Gastroesophageal sphincter (tissue), 4 donors: ENCODE data around the gene CYP46A1. TPM values are rescaled to one million over a fixed set of nuclear protein-coding genes. Genes with fewer than 3 reads are reported as not detected.
A peak's percentile ranks its signal among the peaks of the same experiment; 100 is the strongest.
"Not testable (repeated sequence)": the region's sequence is repeated elsewhere in the genome, so short reads cannot be mapped to it uniquely, and the experiment has no call there.

Experiments
- ATAC-seq: fragments of 150-250 bp; one replicate; pipeline ENCODE4 v1.9.1; 2016; ENCODE audit warnings: mild to moderate bottlenecking, moderate library complexity
- H3K27ac ChIP-seq, 4 donors: fragments of 200-600 bp; sonication (generic) in 3 of 4; 1 replicate in 3 of 4; 2 replicates in 1 of 4; pipeline ENCODE4 v1.5.1; 2016 to 2019
- H3K27me3 ChIP-seq: fragments of 200-600 bp; sonication (generic); one replicate; pipeline ENCODE4 v1.5.1; 2019
- H3K36me3 ChIP-seq, 2 donors: fragments of 200-600 bp; sonication (generic); one replicate each; pipeline ENCODE4 v1.5.1; 2019; ENCODE audit warnings: control low read depth in 1 of 2
- H3K4me1 ChIP-seq, 3 donors: fragments of 200-600 bp; sonication (generic); 1 replicate in 2 of 3; 2 replicates in 1 of 3; pipeline ENCODE4 v1.5.1; 2016 to 2019; ENCODE audit warnings: control low read depth in 2 of 3
- H3K4me3 ChIP-seq, 2 donors: fragments of 200-600 bp; sonication (generic); one replicate each; pipeline ENCODE4 v1.5.1; 2019; ENCODE audit warnings: mild to moderate bottlenecking in 1 of 2, moderate library complexity in 1 of 2
- H3K9me3 ChIP-seq, 3 donors: fragments of 200-600 bp; sonication (generic); one replicate each; pipeline ENCODE4 v1.5.1; 2017 to 2019; ENCODE audit warnings: control low read depth in 2 of 3
- EP300 ChIP-seq: sonication (generic); formaldehyde crosslinking; IDR thresholded peaks from one replicate; pipeline ENCODE4 v1.6.1; 2017; ENCODE audit warnings: antibody characterized with exemption, mild to moderate bottlenecking
- POLR2A ChIP-seq, 2 donors: fragments of 450-650 bp; IDR thresholded peaks; one replicate each; pipeline ENCODE4 v1.6.1; 2017; ENCODE audit warnings: antibody characterized with exemption in 2 of 2, mild to moderate bottlenecking in 2 of 2, moderate library complexity in 1 of 2
- POLR2AphosphoS5 ChIP-seq: sonication (generic); formaldehyde crosslinking; IDR thresholded peaks from one replicate; pipeline ENCODE4 v1.6.1; 2017; ENCODE audit warnings: antibody characterized with exemption
- WGBS, 2 donors: methylation state at CpG; one replicate each; pipeline ENCODE4 v1.1.5; 2018; ENCODE audit warnings: low coverage in 1 of 2; 5-methylcytosine and 5-hydroxymethylcytosine counted together
- total RNA-seq, 4 donors: library from RNA; depleted of rRNA; stranded (reverse); fragments of >200 nt; gene quantifications; one replicate each; pipeline ENCODE4 v1.1.0, GENCODE V29; 2016
- TF ChIP-seq, protein P1 (sequence below), 4 experiments: fragments of 200-600 bp in 2 of 4; fragments of 450-650 bp in 2 of 4; sonication (generic) in 1 of 4; IDR thresholded peaks; one replicate each; pipeline ENCODE4 v1.5.1; 2017 to 2019; ENCODE audit warnings: antibody characterized with exemption in 4 of 4, mild to moderate bottlenecking in 2 of 4, moderate library complexity in 2 of 4

CYP46A1 gene
- total RNA-seq, 4 donors from 2014 or later: 0.78 to 1.4 (median 0.94) TPM; not detected in 1

DNA sequence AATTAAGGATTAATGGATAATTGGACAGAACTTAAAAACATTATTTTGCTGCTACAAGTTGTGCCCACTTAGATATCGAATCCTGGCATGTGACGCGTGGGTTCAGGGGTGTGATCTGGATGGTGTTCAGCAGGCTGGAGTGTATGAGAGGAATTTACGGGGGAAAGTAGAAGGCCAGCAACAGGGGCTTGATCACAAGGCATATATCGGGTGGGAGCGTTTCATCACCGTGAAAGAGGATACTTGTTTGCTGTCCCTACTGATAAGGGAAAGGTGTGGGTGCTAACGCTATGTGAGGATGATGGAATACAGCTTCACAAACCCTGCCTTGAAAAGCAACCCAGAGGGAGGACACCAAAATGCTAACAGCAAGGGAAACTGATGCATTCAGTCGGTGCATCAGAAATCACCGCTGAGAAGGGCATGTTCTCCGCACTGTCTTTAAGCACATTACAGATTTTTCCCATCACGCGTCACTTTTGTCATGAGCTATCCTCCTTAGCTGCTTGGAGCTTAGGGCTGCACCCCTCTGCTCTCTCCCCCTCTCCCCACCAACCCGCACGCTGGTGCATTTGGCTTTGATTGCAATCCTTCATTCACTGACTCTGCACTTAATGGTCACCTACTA, 25.8 kb upstream of the CYP46A1 start:
- H3K27me3 ChIP-seq: peaks cover 39% of the 10 kb centered on the region
- no peak overlapping the region for H3K27ac ChIP-seq
- H3K36me3 ChIP-seq: peaks cover 0 to 30% of the 10 kb centered on the region in 2 donors
- peaks cover 0 to 25% (median 5%) of the 10 kb centered on the region in 3 donors for H3K4me1 ChIP-seq
- ATAC-seq: no peak
- no peaks in the 10 kb centered on the region for H3K9me3 ChIP-seq
- TF ChIP-seq, protein P1, sequence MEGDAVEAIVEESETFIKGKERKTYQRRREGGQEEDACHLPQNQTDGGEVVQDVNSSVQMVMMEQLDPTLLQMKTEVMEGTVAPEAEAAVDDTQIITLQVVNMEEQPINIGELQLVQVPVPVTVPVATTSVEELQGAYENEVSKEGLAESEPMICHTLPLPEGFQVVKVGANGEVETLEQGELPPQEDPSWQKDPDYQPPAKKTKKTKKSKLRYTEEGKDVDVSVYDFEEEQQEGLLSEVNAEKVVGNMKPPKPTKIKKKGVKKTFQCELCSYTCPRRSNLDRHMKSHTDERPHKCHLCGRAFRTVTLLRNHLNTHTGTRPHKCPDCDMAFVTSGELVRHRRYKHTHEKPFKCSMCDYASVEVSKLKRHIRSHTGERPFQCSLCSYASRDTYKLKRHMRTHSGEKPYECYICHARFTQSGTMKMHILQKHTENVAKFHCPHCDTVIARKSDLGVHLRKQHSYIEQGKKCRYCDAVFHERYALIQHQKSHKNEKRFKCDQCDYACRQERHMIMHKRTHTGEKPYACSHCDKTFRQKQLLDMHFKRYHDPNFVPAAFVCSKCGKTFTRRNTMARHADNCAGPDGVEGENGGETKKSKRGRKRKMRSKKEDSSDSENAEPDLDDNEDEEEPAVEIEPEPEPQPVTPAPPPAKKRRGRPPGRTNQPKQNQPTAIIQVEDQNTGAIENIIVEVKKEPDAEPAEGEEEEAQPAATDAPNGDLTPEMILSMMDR (IDR thresholded peaks at IDR 0.05): no peak
- no peak for TF ChIP-seq EP300
- no peak for TF ChIP-seq POLR2A (IDR thresholded peaks at IDR 0.05)
- no peak for TF ChIP-seq POLR2AphosphoS5
- H3K4me3 ChIP-seq: no peak overlapping the region
- WGBS, 2 donors: 74% methylated on average over 10 to 15 of the region's 15 CpGs

DNA sequence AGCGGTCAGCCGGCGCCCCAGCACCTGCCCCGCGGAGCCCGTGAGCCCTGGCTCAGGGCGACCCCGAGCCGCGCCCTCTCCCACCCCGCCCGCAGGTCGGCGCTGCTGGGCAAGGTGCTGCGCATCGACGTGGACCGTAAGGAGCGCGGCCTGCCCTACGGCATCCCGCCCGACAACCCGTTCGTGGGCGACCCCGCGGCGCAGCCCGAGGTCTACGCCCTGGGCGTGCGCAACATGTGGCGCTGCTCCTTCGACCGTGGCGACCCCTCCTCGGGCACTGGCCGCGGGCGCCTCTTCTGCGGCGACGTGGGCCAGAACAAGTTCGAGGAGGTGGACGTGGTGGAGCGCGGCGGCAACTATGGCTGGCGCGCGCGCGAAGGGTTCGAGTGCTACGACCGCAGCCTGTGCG, 24.8 kb upstream of the CYP46A1 start:
- Histone ChIP-seq H3K4me1 (peaks cover 0 to 19% (median 5%) of the 10 kb centered on the region in 3 donors), H3K4me3 (peak overlapping the region in 1 of 2 donors; percentile 32), H3K9me3 (no peaks in the 10 kb centered on the region), H3K27ac (no peak overlapping the region), H3K27me3 (peaks cover 39% of the 10 kb centered on the region), H3K36me3 (peaks cover 0 to 40% of the 10 kb centered on the region in 2 donors)
- no CpG with 5 or more reads among the region's 58 CpGs for WGBS, 2 donors
- ATAC-seq: no peak
- TF ChIP-seq EP300: no peak
- TF ChIP-seq, protein P1 (IDR thresholded peaks at IDR 0.05): no peak
- TF ChIP-seq POLR2AphosphoS5: no peak
- no peak for TF ChIP-seq POLR2A (IDR thresholded peaks at IDR 0.05)

DNA sequence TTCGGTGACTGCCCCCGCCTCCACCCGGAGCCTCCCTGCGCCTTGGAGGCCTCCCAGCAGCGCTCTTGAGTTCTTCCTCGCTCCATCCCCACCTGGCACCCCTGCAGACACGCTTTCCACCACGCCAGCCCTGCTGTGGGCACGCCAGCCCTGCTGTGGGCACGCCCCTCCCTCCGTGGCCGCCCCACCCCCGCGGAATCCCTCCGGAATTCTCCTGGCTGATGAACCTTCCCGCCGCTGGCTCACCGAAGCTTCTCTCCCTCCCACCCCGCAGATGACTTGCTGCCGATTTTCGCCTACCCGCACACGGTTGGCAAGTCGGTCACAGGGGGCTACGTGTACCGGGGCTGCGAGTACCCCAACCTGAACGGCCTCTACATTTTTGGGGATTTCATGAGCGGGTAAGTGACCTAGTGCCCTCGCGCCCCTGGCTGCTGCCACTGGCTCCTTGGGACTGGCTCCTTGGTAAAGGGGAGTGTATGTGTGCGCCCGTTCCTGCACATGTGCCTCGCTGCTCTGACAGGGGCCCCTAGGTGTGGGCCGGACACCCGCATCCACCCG, 24.0 kb upstream of the CYP46A1 start:
- Histone ChIP-seq H3K4me3 (peak overlapping the region in 1 of 2 donors; percentile 32), H3K36me3 (peaks cover 0 to 48% of the 10 kb centered on the region in 2 donors), H3K27ac (no peak overlapping the region), H3K4me1 (peaks cover 0 to 15% (median 5%) of the 10 kb centered on the region in 3 donors), H3K27me3 (peaks cover 39% of the 10 kb centered on the region), H3K9me3 (no peaks in the 10 kb centered on the region)
- 80 to 96% methylated on average over 1 to 4 of the region's 37 CpGs for WGBS, 2 donors
- no peak for ATAC-seq
- TF ChIP-seq, protein P1 (IDR thresholded peaks at IDR 0.05): no peak
- TF ChIP-seq POLR2A (IDR thresholded peaks at IDR 0.05) (no peak), EP300 (no peak), POLR2AphosphoS5 (no peak)

DNA sequence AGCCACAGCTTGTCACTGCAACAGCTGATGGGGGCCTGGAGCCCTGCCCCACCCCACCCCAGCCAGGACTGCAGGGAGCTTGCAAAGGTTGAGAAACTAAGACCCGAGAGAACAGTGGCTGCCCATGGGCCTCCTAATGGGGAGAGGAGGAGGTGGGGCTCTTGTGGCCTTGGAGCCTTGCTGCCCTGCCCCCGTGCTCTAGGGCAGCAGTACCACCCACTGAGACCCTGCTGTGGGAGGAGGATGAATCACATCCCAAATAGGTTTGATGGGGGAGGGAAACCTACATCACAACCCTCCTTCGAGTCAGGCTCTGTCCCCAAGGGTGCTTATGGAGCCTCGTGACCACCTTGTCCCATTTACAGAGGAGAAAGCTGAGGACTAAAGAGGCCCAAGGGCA, 23.3 kb upstream of the CYP46A1 start:
- no peak overlapping the region for H3K27ac ChIP-seq
- no peak overlapping the region for H3K4me3 ChIP-seq
- peaks cover 0 to 50% of the 10 kb centered on the region in 2 donors for H3K36me3 ChIP-seq
- H3K4me1 ChIP-seq: peaks cover 0 to 15% (median 5%) of the 10 kb centered on the region in 3 donors
- WGBS, 2 donors: no CpG with 5 or more reads among the region's 4 CpGs
- ATAC-seq: no peak
- no peaks in the 10 kb centered on the region for H3K9me3 ChIP-seq
- peaks cover 39% of the 10 kb centered on the region for H3K27me3 ChIP-seq
- TF ChIP-seq EP300 (no peak), POLR2A (IDR thresholded peaks at IDR 0.05) (no peak), POLR2AphosphoS5 (no peak)
- TF ChIP-seq, protein P1 (IDR thresholded peaks at IDR 0.05): no peak

DNA sequence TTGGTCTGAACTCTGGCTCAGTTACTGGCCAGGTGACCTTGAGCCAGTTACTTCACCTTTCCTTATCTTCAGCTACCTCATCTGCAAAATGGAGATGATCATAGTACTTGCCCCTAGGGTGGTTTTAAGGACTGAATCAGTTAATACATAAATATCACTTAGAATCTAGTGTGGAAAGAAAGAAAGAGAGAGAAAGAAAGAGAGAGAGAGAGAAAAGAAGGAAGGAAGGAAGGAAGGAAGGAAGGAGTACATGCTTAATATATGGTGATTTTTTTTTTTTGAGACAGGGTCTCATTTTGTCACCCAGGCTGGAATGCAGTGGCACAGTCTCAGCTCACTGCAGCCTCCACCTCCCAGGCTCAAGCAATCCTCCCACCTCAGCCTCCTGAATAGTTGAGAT, 22.9 kb upstream of the CYP46A1 start:
- H3K9me3 ChIP-seq, ATAC-seq, H3K4me3 ChIP-seq, H3K27ac ChIP-seq: not testable (repeated sequence)
- H3K27me3 ChIP-seq: peaks cover 39% of the 10 kb centered on the region
- peaks cover 0 to 50% of the 10 kb centered on the region in 2 donors for H3K36me3 ChIP-seq
- peaks cover 0 to 15% (median 5%) of the 10 kb centered on the region in 3 donors for H3K4me1 ChIP-seq
